Effector CD8-positive, alpha-beta T cell (primary cell): Measurements from ENCODE around the gene PAM16.

Experiments used
- DNase-seq: peaks from one replicate; lab custom pipeline; 2025; lab: John Stamatoyannopoulos, UW

Gene PAM16

DNA sequence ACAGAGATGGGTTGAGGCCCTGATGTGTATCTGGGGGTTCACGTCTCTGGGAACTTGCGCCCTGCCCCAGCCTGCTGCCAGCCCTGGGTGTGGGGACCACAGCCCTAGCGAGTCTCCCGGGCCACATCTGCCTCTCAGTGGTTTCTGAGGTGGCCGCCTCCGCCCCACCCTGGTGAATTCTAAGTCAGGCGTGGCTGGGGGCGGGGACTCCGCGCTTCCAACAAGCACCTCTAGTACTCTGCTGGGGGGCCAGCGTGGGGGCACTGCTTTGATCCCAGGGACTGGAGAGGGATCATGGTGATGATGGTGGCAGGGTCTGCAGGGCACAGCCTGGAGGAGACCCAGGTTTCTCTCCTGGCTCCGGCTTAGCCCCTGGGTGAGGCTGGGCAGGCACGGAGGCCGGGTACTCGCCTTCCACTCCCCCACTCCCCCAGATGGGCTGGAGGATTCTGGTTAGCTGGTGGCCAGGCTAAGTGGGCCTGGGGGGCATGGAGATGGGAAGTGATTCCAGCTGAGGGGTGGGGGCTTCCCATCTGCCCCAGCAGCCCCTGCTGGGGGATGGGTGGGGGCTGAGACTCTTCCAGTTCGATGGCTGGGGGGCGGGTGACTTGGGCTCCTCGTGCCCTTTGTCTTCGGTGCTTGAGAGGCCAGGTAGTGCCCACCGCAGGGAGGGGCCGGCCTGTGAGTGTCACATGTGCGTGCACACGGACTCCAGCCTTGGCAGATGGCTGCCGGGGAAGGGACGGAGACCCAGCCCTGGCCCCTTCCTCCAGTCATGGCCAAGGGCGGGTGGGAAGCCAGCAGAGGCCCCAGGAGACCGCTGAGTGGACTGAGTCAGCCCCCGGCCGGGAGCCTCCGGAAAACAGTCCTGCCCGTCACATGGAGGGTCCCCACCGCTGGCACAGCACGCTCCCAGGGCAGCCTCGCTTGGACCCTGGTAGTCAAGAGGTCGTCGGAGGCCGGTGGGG lies 31.4 kb downstream of the PAM16 start:
- no peak for DNase-seq

GRCh38 chr16:4318967-4319366 lies 32.2 kb downstream of the PAM16 start:
- no peak for DNase-seq

DNA sequence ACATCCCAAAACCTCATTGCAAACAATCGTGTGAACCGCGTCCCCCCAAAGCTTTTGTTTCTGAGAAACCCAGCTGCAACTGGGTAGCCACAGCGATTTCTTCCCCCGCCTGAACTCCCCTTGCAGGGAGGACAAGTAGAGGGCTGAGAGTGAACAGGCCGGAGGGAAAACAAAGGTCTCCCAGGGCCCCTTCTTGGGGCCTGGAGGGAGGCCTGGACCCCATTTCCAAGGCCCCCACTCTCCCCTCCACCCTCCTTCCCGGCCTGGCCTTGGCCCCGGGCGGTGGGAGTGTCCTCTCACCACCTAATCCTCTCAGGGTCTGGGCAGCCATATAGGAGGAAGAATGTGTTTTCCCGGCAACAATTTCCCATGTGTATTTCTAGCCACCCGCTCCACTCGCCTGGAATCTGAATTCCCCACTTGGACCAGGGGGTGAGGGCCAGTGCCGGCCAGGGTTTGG lies 32.6 kb downstream of the PAM16 start:
- DNase-seq, result no peak

DNA sequence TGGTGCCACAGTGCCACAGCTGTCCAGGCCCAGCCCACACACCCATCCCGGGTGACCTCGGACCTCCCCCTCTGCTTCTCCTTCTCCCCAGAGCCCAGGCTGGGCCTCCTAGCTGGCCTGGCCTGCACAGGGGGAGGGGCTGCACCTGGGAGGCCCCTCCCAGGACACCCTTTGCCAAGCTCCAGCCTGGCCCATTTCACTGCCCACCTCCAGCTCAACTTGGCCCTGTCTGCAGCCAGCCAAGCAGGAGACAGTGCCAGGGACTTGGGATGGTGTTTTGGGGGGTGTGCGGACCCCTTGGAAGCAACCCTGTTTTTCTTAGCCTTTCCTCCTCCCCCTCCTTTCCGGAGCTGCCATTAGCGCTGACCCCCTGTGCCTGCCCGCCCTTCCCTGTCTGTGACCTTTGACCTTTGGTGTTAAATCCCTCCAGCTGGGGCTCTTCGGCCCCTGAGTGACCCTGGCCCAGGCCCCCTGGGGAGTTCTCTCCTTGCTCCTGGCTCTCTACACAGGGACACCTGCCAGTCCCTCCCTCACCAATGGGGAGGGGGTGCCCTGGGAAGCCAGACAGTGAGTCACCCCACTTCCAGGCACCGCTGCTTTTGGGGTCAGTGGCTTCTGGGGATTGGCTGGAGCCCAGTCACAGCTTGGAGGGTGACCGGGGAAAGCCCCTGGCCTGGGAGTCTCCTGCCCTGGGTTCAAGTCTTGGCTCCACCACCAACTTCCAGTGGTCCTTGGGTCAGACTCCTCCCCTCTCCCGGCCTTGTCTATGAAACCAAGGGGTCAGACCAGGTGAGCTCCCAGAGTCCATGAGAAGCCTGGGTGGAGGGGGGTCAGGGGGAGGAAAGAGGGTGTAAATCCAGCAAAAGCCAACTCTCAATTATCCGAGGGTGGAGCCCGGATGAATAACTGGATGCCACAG lies 33.3 kb downstream of the PAM16 start:
- no peak for DNase-seq

DNA sequence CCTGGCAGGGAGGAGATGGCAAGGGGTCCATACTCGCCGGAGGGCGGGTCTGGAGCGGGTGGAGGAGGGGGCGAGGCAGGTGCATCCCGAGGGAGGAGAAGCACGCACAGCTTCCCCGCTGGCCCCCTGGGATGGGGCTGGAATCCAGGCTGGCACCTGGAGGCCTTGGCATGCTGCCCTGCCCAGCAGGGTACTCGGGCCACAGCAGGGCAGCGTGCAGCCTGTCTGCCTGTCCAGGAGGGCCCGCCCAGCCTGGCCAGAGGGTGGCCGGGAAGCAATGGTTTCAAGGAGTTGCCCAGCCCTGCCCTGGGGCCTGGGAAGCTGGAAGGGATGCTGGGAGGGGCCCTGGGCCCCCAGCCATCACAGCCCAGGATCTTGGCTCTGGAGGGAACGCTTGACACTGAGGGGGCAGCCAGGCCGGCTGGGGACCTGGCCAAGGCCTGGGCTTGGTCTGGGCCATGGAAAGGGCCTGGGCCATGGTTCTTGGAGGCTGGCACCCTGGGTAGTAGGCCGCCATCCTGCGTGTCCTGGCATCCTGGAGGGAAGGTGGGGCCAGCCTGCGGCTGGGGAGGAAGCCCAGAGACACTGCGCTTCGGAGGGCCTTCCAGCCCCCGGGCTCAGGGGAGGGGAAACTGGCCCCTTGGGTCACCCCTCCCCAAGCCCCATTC lies 34.1 kb downstream of the PAM16 start:
- DNase-seq, result no peak

DNA sequence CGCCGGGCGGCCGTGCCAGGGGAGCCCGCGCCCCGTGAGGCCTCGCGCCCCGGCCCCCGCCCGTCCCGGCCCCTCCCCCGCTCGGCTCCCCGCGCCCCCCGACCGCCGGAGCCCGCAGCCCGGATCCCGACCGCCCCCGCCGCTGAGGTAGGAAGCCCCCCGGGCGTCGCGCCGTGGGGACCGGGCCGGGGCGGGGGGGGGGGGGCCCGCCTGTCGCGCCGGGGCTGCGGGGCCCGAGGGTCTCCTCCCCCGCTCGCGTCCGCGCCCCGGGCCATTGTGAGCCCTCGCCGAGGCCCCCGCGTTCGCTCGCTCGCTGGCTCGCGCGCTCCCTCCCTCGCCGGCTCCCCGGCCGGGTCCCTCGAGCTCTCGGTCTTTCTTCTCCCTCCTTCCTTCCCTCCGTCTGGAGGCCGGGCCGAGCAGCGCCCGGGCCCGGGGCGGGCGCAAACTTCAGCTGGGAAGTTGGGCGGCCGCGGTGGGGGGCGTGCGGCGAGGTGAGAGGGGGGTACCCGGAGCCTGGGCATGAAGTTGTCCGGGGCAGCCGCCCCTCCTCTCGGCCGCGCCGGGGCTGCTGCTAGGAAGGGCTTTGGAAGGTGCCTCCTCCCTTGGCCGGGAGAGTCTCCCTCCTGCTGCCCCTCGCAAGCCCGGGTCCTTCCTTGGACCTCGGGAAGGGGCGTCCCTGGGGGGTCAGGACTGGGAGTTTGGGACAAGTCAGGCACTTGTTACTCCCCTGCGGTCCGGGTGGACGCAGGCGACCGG lies 34.8 kb downstream of the PAM16 start:
- DNase-seq, result no peak

DNA sequence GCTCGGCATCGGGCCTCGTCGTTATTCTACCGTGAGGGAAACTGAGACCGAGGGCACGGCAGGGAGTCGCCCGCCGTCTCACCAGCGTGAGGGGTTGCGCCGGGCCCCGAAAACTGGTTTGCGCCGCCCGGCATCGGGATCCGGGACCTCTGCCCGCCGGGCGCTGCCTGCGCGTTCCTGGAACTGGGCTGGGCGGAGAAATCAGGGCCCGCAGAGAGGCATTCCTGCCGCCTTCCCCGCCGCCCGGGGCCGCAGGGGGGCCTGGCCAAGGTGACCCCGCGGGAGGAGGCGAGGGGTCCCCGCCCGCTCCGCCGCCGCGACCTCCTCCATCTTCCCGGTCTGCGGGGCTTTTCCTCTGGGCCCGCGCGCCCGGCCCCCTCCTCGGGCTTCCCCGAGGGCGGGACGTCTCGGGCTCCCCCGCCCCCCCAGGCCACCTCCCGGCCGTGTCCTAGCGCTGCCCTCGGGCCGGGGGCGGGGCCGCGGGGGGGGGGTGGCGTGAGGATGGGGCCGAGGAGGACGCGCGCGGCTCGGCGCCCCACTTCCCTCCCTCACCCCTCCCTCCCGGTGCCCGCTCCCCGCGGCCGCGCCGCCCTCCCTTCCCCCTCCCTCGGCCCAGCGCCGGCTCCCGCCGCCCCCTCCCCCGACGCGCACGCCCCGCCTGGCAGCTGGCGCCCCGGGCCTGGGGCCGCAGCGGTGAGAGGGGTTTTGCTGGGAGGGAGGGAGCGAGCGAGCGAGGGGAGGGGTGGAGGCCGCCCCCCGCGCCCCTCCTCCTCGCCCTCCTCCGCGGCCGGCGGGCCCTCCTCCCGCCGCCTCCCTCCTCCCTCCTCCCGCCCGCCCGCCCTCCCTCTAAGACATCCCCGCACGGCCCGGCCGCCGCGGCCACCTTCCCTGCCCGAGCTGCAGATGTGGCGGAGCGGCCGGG lies 35.7 kb downstream of the PAM16 start, which contains the start of gene GLIS2:
Gene GLIS2, plus strand, starts transcription at position 882 of the 922 bp plus-strand sequence. CDS start 16,214 bp downstream, outside the sequence.
- peak; percentile 22 for DNase-seq

GRCh38 chr16:4314532-4315185 lies 36.5 kb downstream of the PAM16 start:
- DNase-seq, result no peak

DNA sequence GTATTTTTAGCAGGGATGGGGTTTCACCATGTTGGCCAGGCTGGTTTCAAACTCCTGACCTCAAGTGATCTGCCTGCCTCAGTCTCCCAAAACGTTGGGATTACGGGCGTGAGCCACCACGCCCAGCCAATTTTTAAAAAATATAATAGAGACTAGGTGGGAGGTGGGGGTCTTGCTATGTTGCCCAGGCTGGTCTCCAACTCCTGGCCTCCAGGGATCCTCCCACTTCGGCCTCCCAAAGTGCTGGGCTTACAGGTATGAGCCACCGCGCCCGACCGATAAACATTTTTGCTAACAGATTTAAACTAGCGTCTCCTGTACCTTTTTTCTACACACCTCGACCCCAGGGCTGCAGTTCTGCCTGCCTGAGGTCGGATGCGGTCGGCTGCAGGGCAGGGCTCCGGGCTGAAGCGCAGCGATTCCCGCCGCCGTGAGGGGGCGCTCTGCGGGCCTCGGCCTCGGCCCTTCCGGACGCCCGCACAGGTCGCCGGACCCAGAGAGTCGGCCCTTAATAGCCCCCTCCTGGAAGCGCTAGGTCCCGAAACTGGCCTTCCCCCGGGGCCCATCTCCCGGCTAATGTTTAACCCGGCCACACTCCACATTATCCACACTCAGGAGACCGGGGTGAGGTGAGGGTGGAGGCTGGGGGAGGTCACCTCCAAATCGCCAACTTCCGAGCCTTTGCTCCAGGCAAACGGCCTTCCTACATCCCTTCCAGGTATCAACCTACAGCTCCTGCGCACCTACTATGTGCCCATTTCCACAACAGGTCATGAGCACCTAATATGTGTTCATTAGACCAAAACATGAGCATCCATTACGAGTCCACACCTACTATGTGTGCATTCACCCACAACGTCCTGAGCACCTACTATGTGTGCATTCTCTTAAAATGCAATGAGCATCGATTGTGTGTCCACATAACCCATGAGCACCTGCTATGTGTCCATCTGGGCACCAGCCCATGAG lies 37.3 kb downstream of the PAM16 start:
- no peak for DNase-seq

- DNase-seq, result peak; percentile 39
Measured at GRCh38 chr16:4309833-4310266, 41.3 kb downstream of the PAM16 start.

GRCh38 chr16:4309102-4309832 lies 41.9 kb downstream of the PAM16 start:
- no peak for DNase-seq

- peak; percentile 97 for DNase-seq
Measured at GRCh38 chr16:4307215-4308037, 43.7 kb downstream of the PAM16 start.

- peak; percentile 17 for DNase-seq
Measured at GRCh38 chr16:4306470-4307214, 44.5 kb downstream of the PAM16 start.

DNA sequence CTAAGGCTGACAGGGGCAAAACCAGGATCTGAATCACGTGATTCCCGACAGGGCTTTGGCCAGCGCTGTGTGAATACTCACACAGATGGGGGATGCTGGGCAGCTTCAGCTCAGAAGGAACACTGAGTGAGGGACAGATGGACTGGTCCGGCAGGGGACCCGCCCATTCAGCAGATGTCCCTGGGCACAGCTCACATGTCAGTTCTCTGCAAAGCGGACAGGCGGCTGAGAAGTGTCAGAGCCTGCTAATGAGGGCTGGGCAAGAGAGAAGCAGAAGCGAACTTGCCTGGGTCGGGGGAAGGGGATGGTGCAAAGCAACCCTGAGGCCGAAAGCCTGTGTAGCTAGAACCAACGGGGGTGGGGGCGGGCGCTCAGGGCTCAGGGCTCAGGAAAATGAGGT lies 47.1 kb downstream of the PAM16 start:
- no peak for DNase-seq

GRCh38 chr16:4301968-4302367 lies 49.2 kb downstream of the PAM16 start:
- no peak for DNase-seq

- DNase-seq, result no peak
Measured at GRCh38 chr16:4301177-4301576, 49.9 kb downstream of the PAM16 start.
